Activated CD8-positive, alpha-beta memory T cell treated with anti-CD3 and anti-CD28 coated beads for 1 hour (primary cell): ENCODE measurements around the gene EPC1.
A peak's percentile ranks its signal among the peaks of the same experiment; 100 is the strongest.
"Not testable (repeated sequence)": the region's sequence is repeated elsewhere in the genome, so short reads cannot be mapped to it uniquely, and the experiment has no call there.

ENCODE experiments used
- DNase-seq, 2 donors: peaks; one replicate each; pipeline ENCODE4 v3.0.0-alpha.2; 2020; ENCODE audit warnings: low read depth in 1 of 2; ENCODE audit errors: extremely low read depth in 1 of 2

Gene EPC1

DNA sequence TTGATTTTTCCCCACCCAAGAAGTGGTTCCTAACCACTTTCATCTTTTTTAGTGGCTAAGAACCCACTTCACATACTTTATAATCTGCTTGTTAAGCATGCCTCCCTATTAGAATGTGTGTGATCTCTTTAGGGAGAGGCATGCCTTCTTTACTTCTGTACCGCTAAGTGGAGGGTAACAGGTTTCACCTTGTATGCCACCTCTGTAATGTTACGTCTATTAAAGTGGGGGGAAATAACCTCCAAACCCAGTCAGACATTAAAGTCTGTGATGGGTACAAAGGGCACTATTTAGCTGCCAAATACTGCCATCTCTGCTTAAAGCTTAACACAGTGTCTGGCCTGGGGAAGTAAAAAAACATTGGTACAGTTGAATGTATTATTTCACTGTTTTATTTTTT lies 51.9 kb downstream of the EPC1 start:
- DNase-seq: no peak

- DNase-seq: no peak
Observed at GRCh38 chr10:32293581-32293980, 53.4 kb downstream of the EPC1 start.

DNA sequence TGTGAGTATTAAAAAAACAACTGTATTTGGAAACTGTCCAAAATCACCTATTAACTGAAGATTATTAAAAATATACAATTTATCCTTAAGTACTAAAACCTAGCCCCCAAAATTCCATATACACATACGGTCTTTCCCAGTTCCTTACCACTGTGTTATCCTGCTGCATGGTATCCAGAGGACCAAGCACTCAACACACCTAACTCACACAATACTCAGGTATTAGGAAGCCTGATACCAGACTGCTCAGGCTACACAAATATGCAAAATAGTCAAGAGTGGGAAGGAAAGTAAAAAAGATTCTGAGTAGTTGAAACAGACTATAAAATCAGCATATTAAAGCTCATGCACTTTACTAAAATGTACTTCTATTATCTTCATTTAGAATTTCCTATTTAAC lies 67.2 kb downstream of the EPC1 start:
- no peak for DNase-seq

DNA sequence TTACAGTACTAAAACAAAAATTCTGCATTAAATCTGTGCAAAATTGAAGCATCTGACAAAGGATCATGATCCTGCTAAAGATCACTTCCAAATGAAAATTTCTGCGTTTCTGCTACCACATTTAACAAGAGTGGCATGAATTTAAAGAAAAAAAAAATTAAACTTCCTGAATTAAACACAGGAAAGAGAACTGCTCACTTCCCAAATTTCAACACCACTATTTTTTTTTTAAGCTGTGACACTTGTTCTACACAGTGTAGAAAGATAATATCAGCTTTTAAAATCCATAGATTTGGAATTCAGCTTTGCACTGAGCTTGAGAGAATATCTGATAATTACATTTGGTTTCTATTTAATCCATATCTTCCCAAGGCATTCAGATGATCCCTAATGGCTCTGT lies 73.6 kb downstream of the EPC1 start:
- DNase-seq: no peak

GRCh38 chr10:32271617-32272016 lies 75.3 kb downstream of the EPC1 start:
- DNase-seq: no peak

DNA sequence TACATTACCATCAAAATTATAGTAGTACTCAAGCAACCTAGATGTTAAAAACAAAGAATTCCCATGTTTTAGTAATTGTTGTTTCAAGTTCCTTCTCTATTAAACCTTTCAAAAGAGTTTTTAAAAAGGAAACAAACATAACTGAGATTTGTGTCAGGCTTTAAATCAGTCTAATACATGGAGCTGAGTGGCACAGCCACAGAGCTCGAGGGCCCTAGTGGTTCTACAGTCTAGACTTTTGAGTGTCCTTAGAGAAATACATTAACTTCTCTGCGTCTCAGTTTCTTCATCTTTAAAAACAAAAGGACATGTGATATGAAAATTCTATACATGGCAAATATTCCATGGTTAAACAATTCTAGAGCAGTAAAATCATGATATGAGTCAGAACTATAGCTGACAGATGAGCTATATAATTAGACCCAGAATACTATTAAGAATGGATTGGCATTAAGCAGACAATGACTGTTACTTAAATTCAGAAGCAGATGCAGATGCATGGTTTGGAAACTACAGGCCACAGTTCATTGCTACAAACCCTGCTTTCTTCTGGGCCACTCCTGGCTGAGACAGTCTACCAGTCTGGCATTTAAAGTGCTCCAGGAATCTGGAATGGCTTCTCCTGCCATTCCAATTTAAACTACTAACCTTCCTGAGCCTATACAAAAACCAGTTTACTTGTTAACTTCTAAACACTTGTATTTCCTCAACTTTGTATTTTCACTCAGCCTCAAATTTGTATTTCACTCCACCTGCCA lies 77.4 kb downstream of the EPC1 start:
- DNase-seq: no peak

DNA sequence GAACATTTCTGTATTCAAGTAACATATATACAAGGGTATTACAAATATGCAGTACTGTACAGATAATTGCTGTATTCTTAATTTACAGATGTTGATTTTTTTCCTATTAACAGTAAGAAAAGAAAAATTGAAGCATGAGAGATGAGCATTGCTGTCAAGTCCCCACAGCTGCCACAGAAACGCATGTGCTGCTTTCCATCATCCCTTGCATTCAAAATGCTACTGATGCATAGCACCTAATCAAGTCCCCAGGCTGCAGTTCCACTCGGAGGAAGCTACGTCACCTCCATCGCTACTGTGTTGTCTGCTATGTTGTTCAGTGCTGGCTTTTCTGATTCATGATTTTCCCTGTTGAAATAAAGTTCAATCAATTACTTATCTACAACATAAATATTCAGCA lies 78.2 kb downstream of the EPC1 start:
- DNase-seq: no peak

- DNase-seq: no peak
Observed at GRCh38 chr10:32266979-32267378, 80.0 kb downstream of the EPC1 start.

DNA sequence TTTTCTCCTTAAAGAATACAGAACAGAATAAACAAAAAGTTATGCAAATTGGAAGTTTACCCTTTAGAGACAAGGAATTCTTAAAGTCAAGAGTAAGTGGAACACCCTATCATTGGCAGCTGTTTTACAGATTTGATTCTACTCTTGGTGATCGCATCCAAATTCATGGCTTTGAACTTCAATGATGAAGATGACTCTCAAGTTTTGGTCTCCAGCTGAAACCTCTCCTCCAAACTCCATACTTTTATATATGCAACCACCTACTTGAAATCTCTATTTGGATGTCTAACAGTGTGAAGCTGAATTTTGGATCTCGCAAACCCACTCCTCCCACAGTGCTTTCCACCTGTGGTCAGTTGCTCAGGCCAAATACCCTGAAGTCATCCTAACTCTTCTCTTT lies 80.4 kb downstream of the EPC1 start:
- DNase-seq: no peak

DNA sequence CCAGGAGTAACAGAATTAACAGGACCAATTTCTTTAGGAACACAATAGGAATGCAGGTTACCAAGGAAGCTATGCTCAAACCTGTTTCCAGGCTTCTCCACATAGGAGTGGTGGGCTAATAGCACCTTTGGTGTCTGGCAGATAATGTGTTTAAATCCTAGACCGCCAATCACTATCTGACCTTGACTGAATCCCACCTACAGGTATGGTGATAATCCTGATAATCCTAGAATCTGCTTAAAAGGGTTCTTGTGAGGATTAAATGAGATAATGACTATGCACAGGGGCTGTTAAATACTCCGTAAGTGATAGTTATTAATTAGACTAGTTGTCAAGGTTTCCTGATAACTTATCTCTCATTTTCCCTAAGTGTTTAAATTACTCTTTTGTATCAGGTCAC lies 81.2 kb downstream of the EPC1 start:
- no peak for DNase-seq

DNA sequence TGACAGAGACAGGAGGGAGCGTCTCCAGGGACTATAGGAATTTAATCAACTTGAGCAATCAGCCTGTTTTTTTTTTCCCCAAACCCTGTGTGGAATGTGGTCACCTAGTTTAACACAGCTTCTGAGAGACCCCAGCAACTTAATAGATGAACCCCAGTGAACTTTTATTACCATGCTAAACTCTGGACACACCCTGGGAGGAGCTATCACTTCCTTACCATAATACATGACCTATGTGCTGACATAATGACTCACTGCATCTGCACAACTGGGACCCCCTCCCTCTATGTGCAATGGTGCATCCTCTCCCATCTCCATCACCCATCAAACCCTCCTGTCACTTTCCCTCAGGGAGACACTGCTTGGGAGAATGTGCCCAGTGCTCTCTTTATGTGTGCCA lies 83.7 kb downstream of the EPC1 start:
- DNase-seq: no peak

DNA sequence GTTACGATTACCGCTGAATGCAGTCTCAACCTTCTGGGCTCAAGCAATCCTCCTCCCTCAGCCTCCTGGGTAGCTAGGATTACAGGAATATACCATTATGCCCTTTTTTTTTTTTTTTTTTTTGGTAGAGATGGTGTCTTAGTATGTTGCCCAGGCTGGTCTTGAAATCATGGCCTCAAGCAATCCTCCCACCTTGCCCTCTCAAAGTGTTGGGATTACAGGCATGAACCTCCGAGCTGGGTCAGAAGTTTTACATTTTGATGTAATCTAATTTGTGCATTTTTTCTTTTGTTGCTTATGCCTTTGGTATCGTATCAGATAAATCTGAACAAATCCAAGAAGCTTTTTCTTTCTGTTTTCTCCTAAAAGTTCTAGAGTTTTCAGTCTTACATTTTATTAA lies 87.4 kb downstream of the EPC1 start:
- DNase-seq: no peak

DNA sequence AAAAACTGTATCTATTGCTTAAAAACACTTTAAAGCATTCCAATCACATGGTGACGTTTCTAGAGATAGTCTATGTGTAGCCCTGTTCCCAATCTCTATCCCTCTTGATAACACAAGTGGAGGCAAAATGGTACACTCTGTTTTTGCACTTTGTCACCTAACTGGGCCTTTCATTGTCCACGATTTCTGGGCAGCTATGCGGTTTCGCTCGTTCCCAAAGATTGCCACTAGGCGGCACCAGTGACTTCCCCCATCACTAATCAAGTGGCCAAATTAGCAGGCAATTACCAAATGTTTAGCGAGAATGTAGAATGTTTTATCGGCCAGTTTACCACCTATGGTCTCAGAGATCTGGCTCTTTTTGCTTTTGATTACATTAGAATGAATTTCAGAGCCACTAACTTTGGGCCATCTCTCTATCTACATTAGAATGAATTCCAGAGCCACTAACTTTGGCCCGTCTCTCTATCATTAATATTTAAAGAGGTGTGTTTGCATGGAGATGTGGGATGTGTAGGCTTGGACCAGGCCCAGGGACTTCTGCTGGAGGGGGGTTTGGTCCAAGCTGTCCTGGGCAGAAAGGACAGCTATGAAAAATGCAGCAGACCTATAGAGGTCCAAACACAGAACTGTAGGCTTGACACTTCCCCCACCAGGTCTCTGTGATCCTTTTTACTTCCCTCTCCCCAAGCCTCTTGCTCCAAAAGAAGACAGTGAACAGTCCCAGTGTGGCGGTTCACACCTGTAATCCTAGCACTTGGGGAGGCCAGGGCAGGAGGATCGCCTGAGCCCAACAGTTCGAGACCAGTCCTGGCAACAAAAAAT lies 90.1 kb downstream of the EPC1 start:
- peak; percentile 40 to 51 for DNase-seq

- DNase-seq: no peak
Observed at GRCh38 chr10:32253821-32254220, 93.1 kb downstream of the EPC1 start.

- DNase-seq: no peak
Observed at GRCh38 chr10:32253276-32253675, 93.7 kb downstream of the EPC1 start.

GRCh38 chr10:32250489-32250888 lies 96.5 kb downstream of the EPC1 start:
- not testable (repeated sequence) for DNase-seq

DNA sequence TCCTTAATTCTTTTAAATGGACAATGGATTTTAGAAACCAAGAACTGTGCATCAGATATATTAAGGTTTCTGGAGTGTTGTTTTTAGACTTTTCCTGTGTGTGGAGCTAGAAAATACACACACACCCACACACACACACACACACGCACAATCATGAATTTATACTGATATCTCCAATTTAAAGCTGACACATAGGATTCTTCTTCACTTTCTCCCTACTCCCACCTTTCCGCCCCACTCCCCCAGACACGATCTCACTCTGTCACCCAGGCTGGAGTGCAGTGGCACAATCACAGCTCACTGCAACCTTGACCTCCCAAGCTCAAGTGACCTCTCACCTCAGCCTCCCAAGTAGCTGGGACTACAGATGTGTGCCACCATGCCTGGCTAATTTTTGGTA lies 100.3 kb downstream of the EPC1 start:
- no peak for DNase-seq

DNA sequence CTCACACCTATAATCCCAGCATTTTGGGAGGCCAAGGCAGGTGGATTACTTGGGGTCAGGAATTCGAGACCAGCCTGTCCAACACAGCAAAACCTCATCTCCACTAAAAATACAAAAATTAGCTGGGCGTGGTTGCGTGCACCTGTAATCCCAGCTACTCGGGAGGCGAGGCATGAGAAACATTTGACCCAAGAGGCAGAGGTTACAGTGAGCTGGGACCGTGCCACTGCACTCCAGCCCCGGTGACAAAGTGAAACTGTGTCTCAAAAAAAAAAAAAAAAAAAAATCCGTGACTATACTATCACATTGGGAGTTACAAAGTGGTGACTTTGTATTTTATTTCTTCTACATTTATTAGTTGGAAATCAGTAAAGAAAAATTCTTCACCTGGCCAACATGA lies 101.2 kb downstream of the EPC1 start:
- no peak for DNase-seq

GRCh38 chr10:32244421-32245207 lies 102.3 kb downstream of the EPC1 start:
- DNase-seq: no peak

- DNase-seq: no peak
Observed at GRCh38 chr10:32244011-32244410, 102.9 kb downstream of the EPC1 start.

DNA sequence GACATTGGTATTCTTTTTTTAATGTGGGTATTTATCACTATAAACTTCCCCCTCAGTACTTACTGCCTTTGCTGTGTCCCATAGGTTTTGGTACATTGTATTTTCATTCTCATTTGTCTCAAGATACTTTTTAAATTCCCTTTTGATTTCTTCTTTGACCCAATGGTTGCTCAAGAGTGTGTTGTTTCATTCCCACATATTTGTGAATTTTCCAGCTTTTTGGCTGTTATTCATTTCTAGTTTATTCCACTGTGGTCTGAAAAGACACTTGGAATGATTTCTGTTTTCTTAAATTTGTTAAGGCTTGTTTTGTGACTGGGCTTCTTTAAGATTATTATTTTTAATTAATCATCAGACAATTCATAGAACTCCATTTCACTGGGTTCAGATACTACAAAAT lies 105.0 kb downstream of the EPC1 start:
- no peak for DNase-seq

- no peak for DNase-seq
Observed at GRCh38 chr10:32240471-32240870, 106.5 kb downstream of the EPC1 start.
